Neuronal stem cell (in vitro differentiated cells): ENCODE results near the gene SMARCE1.

Experiments
- DNase-seq: peaks from one replicate; pipeline ENCODE4 v3.0.0-alpha.2; 2013; ENCODE audit warnings: low spot score
- H2AFZ ChIP-seq: one replicate; pipeline ENCODE4 v1.6.1; 2013; ENCODE audit warnings: mild to moderate bottlenecking, low read length, inconsistent platforms
- H2AK5ac ChIP-seq: 2 replicates; pipeline ENCODE4 v1.6.1; 2013; ENCODE audit warnings: low read depth, mild to moderate bottlenecking, inconsistent platforms, low read length, moderate library complexity, mixed read lengths
- H2BK120ac ChIP-seq: 2 replicates; pipeline ENCODE4 v1.6.1; 2013; ENCODE audit warnings: low read depth, mild to moderate bottlenecking, inconsistent platforms, low read length, moderate library complexity, mixed read lengths
- H2BK12ac ChIP-seq: one replicate; pipeline ENCODE4 v1.6.1; 2013; ENCODE audit warnings: low read length, inconsistent platforms
- H2BK15ac ChIP-seq: 2 replicates; pipeline ENCODE4 v1.6.1; 2013; ENCODE audit warnings: mild to moderate bottlenecking, low read length, inconsistent platforms, mixed read lengths
- H2BK5ac ChIP-seq: one replicate; pipeline ENCODE4 v1.6.1; 2013; ENCODE audit warnings: inconsistent platforms, mild to moderate bottlenecking, low read length, moderate library complexity
- H3K14ac ChIP-seq: one replicate; pipeline ENCODE4 v1.6.1; 2013; ENCODE audit warnings: low read length, inconsistent platforms
- H3K18ac ChIP-seq: 2 replicates; pipeline ENCODE4 v1.6.1; 2013; ENCODE audit warnings: low read length, inconsistent platforms
- H3K23ac ChIP-seq: 2 replicates; pipeline ENCODE4 v1.6.1; 2013; ENCODE audit warnings: low read depth, mild to moderate bottlenecking, mixed read lengths, low read length, inconsistent platforms; ENCODE audit not compliant: poor library complexity
- H3K27ac ChIP-seq: replicated peaks from 3 replicates; pipeline ENCODE4 v1.5.1; 2013; ENCODE audit warnings: low read length, inconsistent platforms
- H3K27me3 ChIP-seq, 3 experiments: 2 replicates each; pipeline ENCODE4 v1.6.1; 2013; ENCODE audit warnings: low read length in 3 of 3, mild to moderate bottlenecking in 2 of 3, inconsistent platforms in 1 of 3, low read depth in 1 of 3, mixed read lengths in 1 of 3, moderate library complexity in 1 of 3; ENCODE audit not compliant: control insufficient read depth in 3 of 3, insufficient read depth in 3 of 3
- H3K36me3 ChIP-seq, 2 donors: replicated peaks in 1 of 2; 2 replicates each; pipeline ENCODE4 v1.6.1; 2013; ENCODE audit warnings: low read length in 2 of 2; ENCODE audit not compliant: control insufficient read depth in 2 of 2, insufficient read depth in 2 of 2
- H3K4ac ChIP-seq: 2 replicates; pipeline ENCODE4 v1.6.1; 2013; ENCODE audit warnings: inconsistent platforms, mild to moderate bottlenecking, low read length, moderate library complexity
- H3K4me1 ChIP-seq, 2 donors: 1 replicate in 1 of 2; 2 replicates in 1 of 2; pipeline ENCODE4 v1.6.1; 2013; ENCODE audit warnings: low read length in 2 of 2, low read depth in 1 of 2; ENCODE audit not compliant: control insufficient read depth in 2 of 2, insufficient read depth in 1 of 2
- H3K4me2 ChIP-seq: one replicate; pipeline ENCODE4 v1.6.1; 2013; ENCODE audit warnings: mild to moderate bottlenecking, low read length, inconsistent platforms; ENCODE audit not compliant: insufficient read depth, poor library complexity, severe bottlenecking
- H3K4me3 ChIP-seq, 2 donors: 2 replicates each; pipeline ENCODE4 v1.5.1; 2013; ENCODE audit warnings: low read length in 2 of 2, mild to moderate bottlenecking in 2 of 2, inconsistent platforms in 1 of 2, moderate library complexity in 1 of 2
- H3K79me1 ChIP-seq: one replicate; pipeline ENCODE4 v1.6.1; 2013; ENCODE audit warnings: low read depth, mild to moderate bottlenecking, inconsistent platforms, low read length, moderate library complexity
- H3K9ac ChIP-seq: one replicate; pipeline ENCODE4 v1.6.1; 2013; ENCODE audit warnings: mild to moderate bottlenecking, low read depth, low read length, inconsistent platforms; ENCODE audit not compliant: poor library complexity
- H3K9me3 ChIP-seq, 2 donors: replicated peaks in 1 of 2; 2 replicates each; pipeline versions ENCODE3 to v1.6.1; 2013; ENCODE audit warnings: low read length in 2 of 2, mild to moderate bottlenecking in 2 of 2, inconsistent platforms in 1 of 2, low read depth in 1 of 2, mixed read lengths in 1 of 2, moderate library complexity in 1 of 2; ENCODE audit not compliant: control insufficient read depth in 2 of 2, insufficient read depth in 1 of 2
- H4K8ac ChIP-seq: one replicate; pipeline ENCODE4 v1.6.1; 2013; ENCODE audit warnings: low read depth, mild to moderate bottlenecking, inconsistent platforms, low read length, moderate library complexity
- H4K91ac ChIP-seq: one replicate; pipeline ENCODE4 v1.6.1; 2013; ENCODE audit warnings: low read length, low read depth, mild to moderate bottlenecking, inconsistent platforms; ENCODE audit not compliant: poor library complexity
- WGBS, 2 donors: extraction: QIAGEN DNeasy Blood & Tissue Kit; methylation state at CpG; one replicate each; pipeline ENCODE4 v1.1.7; 2013; ENCODE audit warnings: missing lambda C conversion rate in 2 of 2, mixed read lengths in 1 of 2; ENCODE audit not compliant: insufficient read length in 2 of 2, insufficient replicate concordance in 1 of 2; ENCODE audit errors: extremely low coverage in 2 of 2; 5-methylcytosine and 5-hydroxymethylcytosine counted together

SMARCE1 gene

DNA sequence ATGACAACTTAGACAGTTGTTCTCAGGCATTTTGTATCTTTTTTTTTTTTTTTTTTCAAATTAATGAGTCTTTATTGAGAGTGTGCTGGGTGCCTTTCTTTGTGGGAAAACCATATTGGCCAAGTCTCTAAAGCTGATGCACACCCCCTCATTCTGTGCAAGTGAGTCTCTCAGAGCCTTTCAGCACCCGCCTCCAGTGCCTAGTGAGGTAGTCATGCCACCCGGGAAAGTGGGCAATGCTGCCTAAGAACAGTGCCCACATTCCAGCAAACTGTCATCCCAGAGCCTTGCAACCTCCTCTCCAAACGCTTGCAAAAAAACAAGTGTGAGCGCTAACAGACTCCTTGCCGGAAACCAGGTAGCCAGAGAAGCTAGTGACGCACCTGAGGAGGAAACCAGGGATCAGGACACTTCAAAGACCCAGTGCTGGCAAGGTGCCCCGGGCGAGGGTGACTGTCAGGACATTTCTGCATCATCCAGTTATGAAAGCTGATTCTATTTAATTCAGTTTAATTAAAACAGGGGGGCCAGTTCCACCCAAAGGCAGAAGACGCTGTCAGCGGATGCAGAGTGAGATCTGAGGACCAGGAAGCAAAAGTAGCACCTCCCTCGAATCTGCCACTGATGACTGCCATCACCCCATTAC, 34.9 kb downstream of the SMARCE1 start:
- no peak for DNase-seq
- no peak overlapping the region for H3K9ac ChIP-seq
- H3K4me3 ChIP-seq = no peak overlapping the region
- H3K79me1 ChIP-seq = no peaks in the 10 kb centered on the region
- no peak overlapping the region for H3K23ac ChIP-seq
- H2BK12ac ChIP-seq = no peak overlapping the region
- no peak overlapping the region for H4K8ac ChIP-seq
- no peaks in the 10 kb centered on the region for H3K9me3 ChIP-seq
- H2AFZ ChIP-seq = no peak overlapping the region
- no peak overlapping the region for H3K4me2 ChIP-seq
- H2BK15ac ChIP-seq = no peak overlapping the region
- H3K18ac ChIP-seq = no peak overlapping the region
- no CpG with 5 or more reads among the region's 11 CpGs for WGBS, 2 donors
- no peaks in the 10 kb centered on the region for H3K36me3 ChIP-seq
- no peak overlapping the region for H3K4ac ChIP-seq
- H3K27me3 ChIP-seq = peaks cover 0 to 48% (median 2%) of the 10 kb centered on the region in 3 experiments
- H3K14ac ChIP-seq = no peak overlapping the region
- H3K4me1 ChIP-seq = peaks cover 0 to 2% of the 10 kb centered on the region in 2 donors
- H4K91ac ChIP-seq = no peak overlapping the region
- H2AK5ac ChIP-seq = no peak overlapping the region
- H3K27ac ChIP-seq = no peak overlapping the region
- no peak overlapping the region for H2BK5ac ChIP-seq
- no peak overlapping the region for H2BK120ac ChIP-seq

DNA sequence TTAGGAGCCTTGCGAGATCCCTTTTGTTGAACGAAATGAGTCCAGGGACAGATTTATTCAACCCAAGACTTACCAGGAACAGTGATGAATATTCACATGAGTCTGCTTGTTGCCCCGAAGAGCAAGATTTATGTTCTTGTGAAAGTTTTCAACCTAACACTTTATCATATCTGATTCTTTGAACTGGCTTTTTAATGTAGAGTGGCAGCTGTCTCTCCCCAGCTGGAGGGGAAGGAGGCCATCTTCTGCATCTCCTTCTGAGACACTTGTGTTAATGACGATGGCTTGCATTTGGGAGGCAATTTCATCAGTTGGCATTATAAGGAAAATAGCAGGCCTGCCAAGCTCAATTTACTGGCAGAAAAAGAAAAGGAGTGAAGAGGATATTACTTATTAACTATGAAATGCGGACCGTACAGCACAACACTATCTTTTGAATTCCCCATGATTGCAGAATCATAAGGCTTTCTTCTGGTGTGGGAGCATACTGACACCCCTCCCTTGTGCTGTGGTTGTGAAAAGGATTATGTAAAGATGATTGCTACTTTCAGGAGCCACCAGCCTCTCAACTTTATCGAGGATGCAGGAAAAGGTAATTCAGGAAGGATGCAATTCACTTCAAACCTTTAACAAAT, 35.7 kb downstream of the SMARCE1 start:
- Histone ChIP-seq H3K36me3 (no peaks in the 10 kb centered on the region), H4K91ac (no peak overlapping the region), H3K23ac (no peak overlapping the region), H2AK5ac (no peak overlapping the region), H2BK12ac (no peak overlapping the region), H2BK120ac (no peak overlapping the region), H3K9me3 (no peaks in the 10 kb centered on the region), H3K4me3 (no peak overlapping the region), H2AFZ (no peak overlapping the region), H3K79me1 (no peaks in the 10 kb centered on the region), H3K14ac (no peak overlapping the region), H3K4ac (no peak overlapping the region), H2BK5ac (no peak overlapping the region), H3K4me1 (peaks cover 0 to 2% of the 10 kb centered on the region in 2 donors), H3K27me3 (peaks cover 0 to 48% (median 2%) of the 10 kb centered on the region in 3 experiments), H4K8ac (no peak overlapping the region), H3K18ac (no peak overlapping the region), H3K9ac (no peak overlapping the region), H3K4me2 (no peak overlapping the region), H2BK15ac (no peak overlapping the region), H3K27ac (no peak overlapping the region)
- no peak for DNase-seq
- no CpG with 5 or more reads among the region's 7 CpGs for WGBS, 2 donors

DNA sequence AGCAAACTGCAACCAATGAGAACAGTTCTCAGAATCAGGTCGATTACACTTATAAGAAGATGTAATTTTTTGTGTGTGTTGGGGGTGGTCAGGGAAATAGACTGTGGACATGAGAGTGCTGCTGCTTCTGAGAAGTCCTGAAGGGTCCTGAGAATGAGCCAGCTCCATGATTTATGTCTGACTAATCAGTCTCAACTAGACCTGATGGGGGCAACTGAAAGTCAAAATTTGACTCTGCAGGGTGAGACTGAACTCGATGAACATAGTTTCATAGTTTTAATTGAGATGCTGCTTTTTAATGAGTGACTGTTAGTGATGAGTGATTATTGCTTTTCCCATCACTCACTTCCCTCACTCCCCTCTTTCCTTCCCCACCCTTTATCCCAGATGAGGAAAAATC, 37.3 kb downstream of the SMARCE1 start:
- Histone ChIP-seq H3K14ac (no peak overlapping the region), H4K8ac (no peak overlapping the region), H3K79me1 (no peaks in the 10 kb centered on the region), H4K91ac (no peak overlapping the region), H2AK5ac (no peak overlapping the region), H3K9me3 (no peaks in the 10 kb centered on the region), H3K36me3 (no peaks in the 10 kb centered on the region), H3K4me2 (no peak overlapping the region), H2BK120ac (no peak overlapping the region), H3K4ac (no peak overlapping the region), H3K27ac (no peak overlapping the region), H2AFZ (no peak overlapping the region), H3K4me3 (no peak overlapping the region), H2BK15ac (no peak overlapping the region), H3K23ac (no peak overlapping the region), H3K4me1 (no peaks in the 10 kb centered on the region), H3K18ac (no peak overlapping the region), H2BK12ac (no peak overlapping the region), H3K9ac (no peak overlapping the region), H3K27me3 (peaks cover 0 to 45% (median 0%) of the 10 kb centered on the region in 3 experiments), H2BK5ac (no peak overlapping the region)
- DNase-seq = no peak
- WGBS, 2 donors = no CpG with 5 or more reads among the region's 2 CpGs

DNA sequence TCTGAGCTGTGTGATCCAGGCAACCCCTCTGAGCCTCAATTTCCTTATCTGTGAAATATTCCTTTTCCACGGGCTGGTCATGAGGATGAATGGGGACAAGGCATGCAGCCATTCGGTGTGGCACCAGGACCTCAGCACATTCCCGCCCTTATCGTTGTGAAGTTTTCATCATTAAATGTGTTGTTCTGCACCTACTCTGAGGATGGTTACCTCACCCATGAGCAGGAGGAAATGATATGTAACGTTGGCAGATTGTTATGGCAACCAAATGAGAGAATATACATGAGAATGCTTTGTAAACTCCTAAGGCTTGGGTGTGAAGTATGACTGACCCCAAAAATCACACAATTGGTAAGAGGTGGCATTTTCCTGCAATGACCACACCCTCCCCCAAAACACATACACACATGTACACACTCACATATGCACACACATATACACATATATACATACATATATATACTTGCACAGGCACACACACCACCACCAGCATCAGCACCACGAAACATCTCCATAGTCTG, 39.5 kb downstream of the SMARCE1 start:
- Histone ChIP-seq H3K4me3 (no peak overlapping the region), H3K23ac (no peak overlapping the region), H2BK15ac (no peak overlapping the region), H2AFZ (no peak overlapping the region), H3K18ac (no peak overlapping the region), H3K9me3 (no peaks in the 10 kb centered on the region), H2BK12ac (no peak overlapping the region), H4K8ac (no peak overlapping the region), H4K91ac (no peak overlapping the region), H2BK120ac (no peak overlapping the region), H2BK5ac (no peak overlapping the region), H3K36me3 (no peaks in the 10 kb centered on the region), H3K27ac (no peak overlapping the region), H3K4me1 (no peaks in the 10 kb centered on the region), H3K4ac (no peak overlapping the region), H2AK5ac (no peak overlapping the region), H3K27me3 (peaks cover 0 to 46% (median 0%) of the 10 kb centered on the region in 3 experiments), H3K9ac (no peak overlapping the region), H3K14ac (no peak overlapping the region), H3K79me1 (no peaks in the 10 kb centered on the region), H3K4me2 (no peak overlapping the region)
- WGBS, 2 donors = no CpG with 5 or more reads among the region's 6 CpGs
- DNase-seq = no peak
